Transverse colon (tissue), 4 donors: ENCODE data around the gene RAI1. TPM values are rescaled to one million over a fixed set of nuclear protein-coding genes. Genes with fewer than 3 reads are reported as not detected.
A peak's percentile ranks its signal among the peaks of the same experiment; 100 is the strongest.

Experiments
- DNase-seq: peaks from one replicate; pipeline ENCODE4 v3.0.0-alpha.2; 2019
- H3K27ac ChIP-seq, 4 donors: fragments of 200-600 bp; sonication (generic); 2 replicates each; pipeline ENCODE4 v1.5.1; 2016 to 2018; ENCODE audit warnings: inconsistent platforms in 4 of 4
- H3K27me3 ChIP-seq: fragments of 200-600 bp; sonication (generic); 2 replicates; pipeline ENCODE4 v1.5.1; 2017; ENCODE audit warnings: inconsistent platforms
- H3K36me3 ChIP-seq, 4 donors: fragments of 200-600 bp; sonication (generic); 2 replicates each; pipeline ENCODE4 v1.5.1; 2017 to 2019; ENCODE audit warnings: inconsistent platforms in 4 of 4
- H3K4me1 ChIP-seq, 4 donors: fragments of 200-600 bp; sonication (generic); 2 replicates each; pipeline ENCODE4 v1.5.1; 2017 to 2020; ENCODE audit warnings: inconsistent platforms in 4 of 4
- H3K4me3 ChIP-seq, 4 donors: fragments of 200-600 bp; sonication (generic); 1 replicate in 1 of 4; 2 replicates in 3 of 4; pipeline versions ENCODE4 v1.5.1 to v1.6.1; 2017 to 2019; ENCODE audit warnings: inconsistent platforms in 4 of 4
- H3K9me3 ChIP-seq, 2 donors: fragments of 200-600 bp; sonication (generic); 2 replicates each; pipeline ENCODE4 v1.5.1; 2017 to 2019; ENCODE audit warnings: inconsistent platforms in 2 of 2
- EP300 ChIP-seq: sonication (generic); formaldehyde crosslinking; IDR thresholded peaks from one replicate; pipeline ENCODE4 v1.6.1; 2017; ENCODE audit warnings: antibody characterized with exemption, low read depth
- POLR2A ChIP-seq: fragments of 450-650 bp; IDR thresholded peaks from one replicate; pipeline ENCODE4 v1.6.1; 2016; ENCODE audit warnings: antibody characterized with exemption, mild to moderate bottlenecking, moderate library complexity
- POLR2AphosphoS5 ChIP-seq, 3 donors: sonication (generic); formaldehyde crosslinking; IDR thresholded peaks; one replicate each; pipeline ENCODE4 v1.6.1; 2016; ENCODE audit warnings: antibody characterized with exemption in 3 of 3
- WGBS, 2 donors: methylation state at CpG; one replicate each; pipeline ENCODE4 v1.1.5; 2018; ENCODE audit warnings: low coverage in 1 of 2; 5-methylcytosine and 5-hydroxymethylcytosine counted together
- in situ Hi-C, 4 donors: fragments of 200-750 bp; cut with MboI; loops; one replicate each; pipeline versions ENCODE4 v1.15.0 to v1.15.1; 2017; ENCODE audit warnings: low sequenced_read_pairs in 3 of 4, low pct_ligation_motif_present in 1 of 4, low pct_unique_long_range_greater_than_20kb in 1 of 4
- intact Hi-C: fragments of 100-400 bp; cut with DNase I; formaldehyde crosslinking; loops from one replicate; pipeline ENCODE4 v1.15.1; 2023; ENCODE audit warnings: low total_unique reads
- total RNA-seq, 4 donors: library from RNA; depleted of rRNA; stranded (reverse); fragments of >200 nt; gene quantifications; one replicate each; pipeline ENCODE4 v1.1.0, GENCODE V29; 2016
- TF ChIP-seq, protein P1 (sequence below), 5 experiments: fragments of 200-600 bp in 3 of 5; fragments of 450-650 bp in 2 of 5; sonication (generic) in 3 of 5; IDR thresholded peaks; 1 replicate in 2 of 5; 2 replicates in 3 of 5; pipeline ENCODE4 v1.5.1; 2016 to 2017; ENCODE audit warnings: antibody characterized with exemption in 5 of 5, inconsistent platforms in 3 of 5, mild to moderate bottlenecking in 2 of 5, moderate library complexity in 1 of 5

Gene RAI1
- total RNA-seq, 4 donors from 2014 or later: 14.1 to 163 (median 34.6) TPM

DNA sequence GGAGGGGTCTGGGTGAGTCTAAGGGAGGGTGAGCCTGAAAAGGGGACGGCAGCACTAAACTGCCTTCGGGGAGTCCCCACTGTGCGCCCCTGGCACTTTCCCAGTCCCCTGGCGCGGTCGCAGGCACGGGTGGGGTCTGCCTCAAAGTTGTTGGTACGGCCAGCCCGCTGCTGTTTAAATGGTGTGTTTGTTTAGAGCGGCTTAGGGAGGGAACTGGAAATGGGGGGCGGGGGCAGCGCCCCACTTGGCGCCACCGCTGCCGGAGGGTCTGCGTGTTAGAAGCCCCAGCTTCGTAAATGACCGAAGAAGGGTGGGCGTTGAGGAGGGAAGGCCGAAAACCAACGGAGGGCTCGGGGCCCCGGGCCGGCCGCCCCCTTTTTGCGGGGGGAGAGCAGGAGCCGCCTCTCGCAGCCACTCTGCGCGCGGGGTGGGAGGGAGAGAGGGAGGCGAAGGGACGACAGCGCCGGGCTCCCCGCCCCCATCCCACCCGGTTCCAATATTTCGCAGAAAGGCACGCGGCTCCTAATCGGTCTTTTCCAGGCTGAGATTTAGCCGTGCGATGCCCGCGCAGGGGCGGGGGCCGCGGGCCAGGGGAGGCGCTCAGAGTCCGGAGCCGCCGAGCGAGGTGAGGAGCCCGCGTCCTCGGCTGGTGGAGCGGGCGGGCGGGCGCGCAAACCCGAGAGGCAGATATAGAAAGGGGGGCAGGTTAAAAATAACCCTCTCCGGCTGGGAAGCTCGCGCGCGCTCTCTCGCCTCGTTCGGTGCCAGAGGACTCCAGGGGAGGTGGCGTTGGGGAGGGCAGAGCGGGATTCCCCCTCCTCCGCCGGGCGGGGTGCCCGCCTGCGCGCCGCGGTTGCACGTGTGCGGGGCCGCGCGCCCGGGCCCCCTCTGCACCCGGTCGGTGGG lies 100.6 kb downstream of the RAI1 start:
- H3K27me3 ChIP-seq: peaks cover 14% of the 10 kb centered on the region
- H3K36me3 ChIP-seq: no peaks in the 10 kb centered on the region
- peak overlapping the region; percentile 41 to 56 (median 50) for H3K4me3 ChIP-seq
- peak; percentile 65 for DNase-seq
- in situ Hi-C loops (loop anchor here in 2 of 4 donors (25.0 kb wide), 1 partner anchor 95 kb away; the partner anchor contains the start of gene RAI1 (in 2 of the 2)), intact Hi-C loops (loop anchor here (5.0 kb wide), 1 partner anchor 100 kb away; the partner anchor contains the start of gene RAI1)
- H3K9me3 ChIP-seq: no peaks in the 10 kb centered on the region
- TF ChIP-seq POLR2AphosphoS5 (IDR thresholded peaks at IDR 0.05) (peak in 1 of 3 donors; percentile 20), POLR2A (no peak)
- 4% methylated on average over 53 of the region's 88 CpGs; no CpG with 5 or more reads in 1 of the 2 donors for WGBS, 2 donors
- peaks cover 21 to 71% (median 59%) of the 10 kb centered on the region in 4 donors for H3K4me1 ChIP-seq
- H3K27ac ChIP-seq: peak overlapping the region; percentile 72 to 93 (median 79)

DNA sequence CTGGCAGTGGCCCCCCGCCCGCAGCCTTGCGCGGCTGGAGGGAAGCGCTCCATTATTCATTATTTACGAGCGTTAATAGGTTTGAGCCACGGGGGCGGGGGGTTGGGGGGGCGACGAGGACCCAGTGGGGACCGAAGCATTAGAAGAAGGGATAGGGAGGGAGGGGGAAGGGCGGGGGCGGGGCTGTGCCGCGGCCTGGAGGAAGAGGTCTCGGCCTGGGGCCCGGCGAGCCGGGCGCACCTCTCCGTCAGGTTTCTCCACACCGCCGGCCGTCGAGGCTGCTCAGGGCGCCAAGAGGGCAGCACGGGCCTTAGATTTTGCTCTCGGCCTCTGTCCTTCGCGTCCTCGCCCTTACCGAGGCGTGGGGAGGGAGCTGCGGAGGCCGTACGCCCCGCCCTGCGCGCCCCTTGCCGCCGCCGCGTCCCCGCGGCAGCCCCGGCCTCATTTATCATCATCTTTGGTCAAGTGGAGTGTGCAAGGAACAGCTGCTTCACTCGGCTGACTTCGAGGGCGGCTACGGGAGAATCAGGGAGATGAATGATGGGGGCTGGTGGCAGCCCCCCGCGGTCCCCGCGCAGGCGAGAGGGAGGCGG lies 101.4 kb downstream of the RAI1 start:
- intact Hi-C loops (loop anchor here (5.0 kb wide), 1 partner anchor 100 kb away; the partner anchor contains the start of gene RAI1), in situ Hi-C loops (loop anchor here in 2 of 4 donors (25.0 kb wide), 1 partner anchor 95 kb away; the partner anchor contains the start of gene RAI1 (in 2 of the 2))
- H3K4me1 ChIP-seq: peaks cover 21 to 68% (median 56%) of the 10 kb centered on the region in 4 donors
- peak overlapping the region; percentile 72 to 93 (median 79) for H3K27ac ChIP-seq
- H3K36me3 ChIP-seq: no peaks in the 10 kb centered on the region
- peaks cover 14% of the 10 kb centered on the region for H3K27me3 ChIP-seq
- DNase-seq: no peak
- no peaks in the 10 kb centered on the region for H3K9me3 ChIP-seq
- TF ChIP-seq POLR2A (no peak), EP300 (no peak), POLR2AphosphoS5 (IDR thresholded peaks at IDR 0.05) (no peak)
- TF ChIP-seq, protein P1, sequence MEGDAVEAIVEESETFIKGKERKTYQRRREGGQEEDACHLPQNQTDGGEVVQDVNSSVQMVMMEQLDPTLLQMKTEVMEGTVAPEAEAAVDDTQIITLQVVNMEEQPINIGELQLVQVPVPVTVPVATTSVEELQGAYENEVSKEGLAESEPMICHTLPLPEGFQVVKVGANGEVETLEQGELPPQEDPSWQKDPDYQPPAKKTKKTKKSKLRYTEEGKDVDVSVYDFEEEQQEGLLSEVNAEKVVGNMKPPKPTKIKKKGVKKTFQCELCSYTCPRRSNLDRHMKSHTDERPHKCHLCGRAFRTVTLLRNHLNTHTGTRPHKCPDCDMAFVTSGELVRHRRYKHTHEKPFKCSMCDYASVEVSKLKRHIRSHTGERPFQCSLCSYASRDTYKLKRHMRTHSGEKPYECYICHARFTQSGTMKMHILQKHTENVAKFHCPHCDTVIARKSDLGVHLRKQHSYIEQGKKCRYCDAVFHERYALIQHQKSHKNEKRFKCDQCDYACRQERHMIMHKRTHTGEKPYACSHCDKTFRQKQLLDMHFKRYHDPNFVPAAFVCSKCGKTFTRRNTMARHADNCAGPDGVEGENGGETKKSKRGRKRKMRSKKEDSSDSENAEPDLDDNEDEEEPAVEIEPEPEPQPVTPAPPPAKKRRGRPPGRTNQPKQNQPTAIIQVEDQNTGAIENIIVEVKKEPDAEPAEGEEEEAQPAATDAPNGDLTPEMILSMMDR (IDR thresholded peaks at IDR 0.05): no peak
- H3K4me3 ChIP-seq: peak overlapping the region; percentile 41 to 56 (median 50)
- WGBS, 2 donors: 1% methylated on average over 10 of the region's 57 CpGs; no CpG with 5 or more reads in 1 of the 2 donors

DNA sequence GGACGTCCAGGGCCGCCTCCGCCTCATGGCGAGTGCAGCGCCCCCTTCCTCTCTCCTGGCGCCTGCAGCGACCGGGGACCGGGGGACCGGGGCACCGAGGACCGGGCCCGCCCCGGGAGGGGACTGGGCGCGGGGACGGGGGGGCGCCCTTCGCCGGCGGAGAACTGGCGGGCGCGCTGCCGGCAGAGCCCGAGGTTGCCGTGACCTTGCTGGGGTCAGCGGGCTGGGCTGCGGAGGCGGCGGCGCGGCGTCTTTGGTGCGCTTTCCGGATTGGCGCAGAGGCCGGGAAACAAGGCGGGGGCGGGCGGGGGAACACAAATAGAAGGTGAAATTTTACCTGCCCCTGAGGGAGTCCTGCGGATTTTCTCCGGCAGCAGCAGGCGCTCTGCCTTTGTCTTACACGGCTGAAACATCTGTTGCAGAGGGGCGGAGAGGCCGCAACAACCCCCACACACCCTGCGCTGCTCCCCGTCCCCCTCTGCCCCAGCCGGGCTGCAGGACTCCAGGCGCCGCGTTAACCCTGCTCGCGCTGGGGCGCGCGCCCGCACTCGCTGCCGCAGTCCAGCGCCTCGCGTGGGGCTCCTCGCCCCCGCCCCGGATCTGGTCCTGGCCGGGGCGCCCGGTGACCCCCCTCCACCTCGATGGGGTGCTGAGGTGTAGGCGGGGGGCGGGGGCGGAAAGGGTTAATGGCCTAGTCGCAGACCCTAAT lies 102.0 kb downstream of the RAI1 start:
- no peak for TF ChIP-seq POLR2A
- TF ChIP-seq, protein P1 (IDR thresholded peaks at IDR 0.05): peak in 3 of 5 experiments; percentile 1 to 19 (median 11)
- peak; percentile 60 for DNase-seq
- in situ Hi-C loops: loop anchor here in 2 of 4 donors (25.0 kb wide), 1 partner anchor 96 kb away; the partner anchor contains the start of gene RAI1 (in 2 of the 2)
- H3K27ac ChIP-seq: peak overlapping the region; percentile 72 to 93 (median 79)
- intact Hi-C loops: loop anchor here (5.0 kb wide), 1 partner anchor 101 kb away; the partner anchor contains the start of gene RAI1
- peak overlapping the region; percentile 41 to 56 (median 50) for H3K4me3 ChIP-seq
- H3K27me3 ChIP-seq: peaks cover 14% of the 10 kb centered on the region
- no peaks in the 10 kb centered on the region for H3K36me3 ChIP-seq
- H3K4me1 ChIP-seq: peaks cover 18 to 62% (median 50%) of the 10 kb centered on the region in 4 donors
- WGBS, 2 donors: 1% methylated on average over 52 of the region's 75 CpGs; no CpG with 5 or more reads in 1 of the 2 donors
- H3K9me3 ChIP-seq: no peaks in the 10 kb centered on the region
